HG03135 (cell line): Measurements from ENCODE around the gene ARSI.

Experiments used
- ATAC-seq: cut with Tn5 transposase; IDR thresholded peaks from one replicate; pipeline ENCODE4 v1.9.1; 2021; ENCODE audit warnings: mild to moderate bottlenecking, moderate library complexity; ENCODE audit not compliant: unreplicated experiment

The ARSI gene

DNA sequence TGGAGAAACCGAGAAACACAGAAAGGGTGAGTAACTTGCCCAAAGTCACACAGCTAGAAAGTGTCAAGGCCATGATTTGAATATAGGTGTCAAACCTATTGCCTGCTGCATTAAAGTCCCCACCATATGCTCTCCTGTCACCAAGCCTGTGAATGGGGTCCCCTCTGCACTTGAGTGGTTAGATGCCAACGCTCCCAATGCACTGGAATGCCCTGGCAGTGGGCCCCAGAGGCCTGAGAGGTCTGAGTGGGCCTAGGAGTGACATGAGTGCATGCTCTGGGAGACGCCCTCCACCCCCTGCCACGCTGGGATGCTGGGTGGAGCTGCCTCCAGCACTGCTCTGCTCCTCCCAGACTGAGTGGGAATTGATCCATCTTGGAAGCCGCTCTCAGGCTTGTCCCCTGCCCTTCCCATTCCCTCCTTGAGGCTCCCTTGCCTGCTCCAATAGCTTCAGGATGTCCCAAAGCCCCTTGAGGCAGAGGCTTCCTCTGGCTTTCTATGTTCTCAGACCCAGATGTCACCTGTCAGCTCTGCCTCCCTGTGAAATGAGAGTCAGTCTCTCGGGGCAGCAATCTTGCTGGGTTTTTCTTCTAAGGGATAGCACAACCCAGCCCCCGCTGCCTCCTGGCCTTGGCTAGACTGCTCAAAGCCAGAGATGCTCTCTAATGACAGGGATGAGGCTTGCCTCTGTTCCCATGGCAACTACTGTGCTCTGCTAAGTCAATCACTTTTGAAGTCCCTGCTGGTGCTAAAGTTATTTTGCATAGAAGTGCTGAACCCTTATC is 6.6 kb upstream of the ARSI start:
- ATAC-seq: no peak

- no peak for ATAC-seq
Measured at GRCh38 chr5:150307617-150308426, 5.1 kb upstream of the ARSI start.

- no peak for ATAC-seq
Measured at GRCh38 chr5:150306775-150307174, 4.1 kb upstream of the ARSI start.

- no peak for ATAC-seq
Measured at GRCh38 chr5:150305557-150305956, 2.9 kb upstream of the ARSI start.

GRCh38 chr5:150305095-150305494 is 2.4 kb upstream of the ARSI start:
- no peak for ATAC-seq

- ATAC-seq: no peak
Measured at GRCh38 chr5:150304481-150305081, 1.9 kb upstream of the ARSI start.

DNA sequence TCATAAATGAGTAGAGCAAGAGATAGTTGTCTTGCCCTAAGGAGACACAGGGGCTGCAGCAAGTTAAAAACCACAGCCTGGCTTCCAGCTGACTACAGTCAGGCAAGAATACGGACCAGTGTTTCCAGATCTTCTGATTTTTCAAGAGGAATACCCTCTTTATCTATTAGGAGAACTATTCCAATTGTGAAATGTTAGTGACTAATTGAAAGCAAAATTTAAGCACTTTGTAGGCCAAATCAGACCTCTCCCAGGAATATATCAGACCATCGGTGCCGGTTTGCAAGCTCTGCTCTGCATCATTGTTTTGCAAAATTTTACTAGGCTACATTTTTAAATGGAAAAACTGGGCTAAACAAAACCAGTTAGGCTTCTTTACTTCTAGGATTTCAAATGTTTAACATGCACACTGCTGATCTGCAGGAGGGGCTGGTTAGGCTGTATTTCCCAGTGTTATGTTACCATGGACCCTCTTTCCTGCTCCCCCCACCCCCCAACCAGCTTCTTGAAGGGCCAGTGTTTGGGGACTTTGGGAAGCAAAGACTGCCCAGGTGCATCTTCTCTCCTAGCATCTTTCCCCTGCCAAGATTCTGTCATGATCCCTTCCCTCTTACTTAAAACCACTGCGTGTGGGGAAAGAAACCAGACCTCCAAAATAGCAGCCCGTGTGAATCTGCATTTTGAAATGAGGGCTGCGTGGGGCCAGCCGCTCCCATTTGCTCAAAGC is 1.1 kb upstream of the ARSI start:
- ATAC-seq: no peak

- ATAC-seq: no peak
Measured at GRCh38 chr5:150303070-150303615, 438 bp upstream of the ARSI start.

- ATAC-seq: no peak
Measured at GRCh38 chr5:150301901-150302300, 804 bp downstream of the ARSI start.

- no peak for ATAC-seq
Measured at GRCh38 chr5:150301170-150301505, 1.6 kb downstream of the ARSI start.

DNA sequence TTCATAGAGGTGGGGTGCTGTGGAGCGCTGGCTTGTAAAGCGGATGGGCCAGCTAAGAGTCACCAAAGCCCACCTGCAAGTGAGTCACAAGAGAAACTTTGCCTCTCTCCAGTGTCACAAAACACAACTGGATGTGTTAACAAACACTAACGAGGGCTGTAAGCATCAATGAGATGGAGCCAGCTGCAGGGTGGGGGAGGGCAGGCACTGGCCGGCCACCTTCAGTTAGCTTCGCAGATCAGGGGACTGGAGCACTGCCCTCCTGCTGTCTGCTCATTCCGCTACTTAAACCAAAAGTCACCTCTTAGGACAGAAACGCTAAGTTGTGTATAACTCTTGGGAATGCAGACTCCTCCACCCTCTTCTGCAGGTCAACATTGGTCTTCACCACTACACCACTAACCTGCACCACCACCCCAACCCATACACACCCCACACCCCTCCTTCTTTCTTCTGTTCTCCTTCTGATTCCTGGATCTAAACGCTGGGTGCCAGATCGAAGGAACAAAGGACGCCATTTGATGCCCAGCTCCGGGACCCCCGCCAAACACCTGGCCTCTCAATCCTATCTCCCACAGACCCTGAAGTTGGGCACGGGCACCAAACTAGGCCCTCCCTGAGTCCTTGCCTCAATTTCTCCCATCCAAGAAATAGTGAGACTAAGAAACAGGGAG is 2.1 kb downstream of the ARSI start:
- ATAC-seq: no peak

DNA sequence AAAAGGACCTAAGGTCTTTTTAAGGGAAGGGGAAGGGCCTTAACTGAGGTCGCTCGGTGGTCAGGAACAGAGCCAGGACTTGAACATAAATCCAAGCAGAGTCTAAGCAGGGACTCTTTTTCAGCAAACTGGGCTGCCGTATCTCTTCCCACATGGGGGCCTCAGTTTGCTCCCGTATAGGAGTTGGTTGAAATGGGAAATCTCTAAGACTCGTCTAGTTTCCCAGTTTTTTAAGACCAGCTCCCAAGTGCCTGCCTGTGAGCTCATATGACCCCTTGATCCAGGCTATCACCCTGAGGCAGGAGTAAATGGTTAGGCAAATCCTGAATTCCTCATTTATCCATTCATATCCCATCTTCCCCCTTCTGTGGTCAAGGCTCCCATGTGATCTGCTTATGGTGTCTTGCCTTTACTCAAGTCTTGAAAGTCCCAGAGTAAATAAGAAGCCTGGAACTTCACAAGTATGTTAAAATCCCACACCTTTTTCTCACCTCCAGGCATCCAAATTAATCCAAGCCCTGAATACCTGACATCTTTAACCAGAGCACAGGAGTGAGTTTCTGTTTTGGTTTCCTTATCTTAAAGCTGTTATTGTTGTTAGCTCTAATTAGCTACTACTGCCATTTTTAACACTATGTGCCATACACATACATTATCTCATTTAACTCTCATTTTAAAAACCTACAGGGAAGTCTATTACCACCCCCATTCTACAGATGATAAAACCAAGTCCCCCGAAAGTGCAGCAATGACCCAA is 3.0 kb downstream of the ARSI start:
- ATAC-seq: no peak

- ATAC-seq: no peak
Measured at GRCh38 chr5:150298701-150299451, 3.8 kb downstream of the ARSI start.

DNA sequence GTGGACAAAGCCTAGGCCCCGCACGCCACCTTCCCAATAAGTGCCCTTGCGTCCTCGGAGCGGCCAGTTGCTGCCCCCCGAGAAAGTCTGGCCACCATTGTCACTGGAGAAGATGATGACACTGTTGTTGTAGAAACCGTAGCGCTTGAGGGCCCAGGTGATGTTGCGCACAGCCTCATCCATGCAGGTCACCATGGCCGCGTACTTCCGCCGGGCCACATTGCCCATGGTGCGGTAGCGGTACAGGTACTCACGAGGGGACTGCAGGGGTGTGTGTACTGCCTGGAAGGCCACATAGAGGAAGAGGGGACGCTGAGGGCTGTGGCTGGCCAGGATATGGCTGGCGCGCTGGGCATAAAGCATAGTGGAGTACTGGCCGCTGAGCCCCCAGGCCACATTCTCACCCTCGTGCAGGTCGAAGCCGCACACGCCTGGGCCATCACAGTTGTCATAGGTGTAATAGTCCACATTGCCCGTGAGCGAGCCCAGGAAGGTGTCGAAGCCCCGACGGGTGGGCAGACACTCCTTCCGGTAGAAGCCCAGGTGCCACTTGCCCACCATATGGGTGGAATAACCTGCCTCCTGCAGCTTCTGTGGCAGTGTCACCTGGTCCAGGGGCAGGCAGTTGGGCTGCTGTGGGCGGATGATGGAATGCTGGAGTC is 4.6 kb downstream of the ARSI start:
- ATAC-seq: no peak

GRCh38 chr5:150297236-150297890 is 5.3 kb downstream of the ARSI start:
- ATAC-seq: no peak

GRCh38 chr5:150296496-150296895 is 6.2 kb downstream of the ARSI start:
- ATAC-seq: no peak

DNA sequence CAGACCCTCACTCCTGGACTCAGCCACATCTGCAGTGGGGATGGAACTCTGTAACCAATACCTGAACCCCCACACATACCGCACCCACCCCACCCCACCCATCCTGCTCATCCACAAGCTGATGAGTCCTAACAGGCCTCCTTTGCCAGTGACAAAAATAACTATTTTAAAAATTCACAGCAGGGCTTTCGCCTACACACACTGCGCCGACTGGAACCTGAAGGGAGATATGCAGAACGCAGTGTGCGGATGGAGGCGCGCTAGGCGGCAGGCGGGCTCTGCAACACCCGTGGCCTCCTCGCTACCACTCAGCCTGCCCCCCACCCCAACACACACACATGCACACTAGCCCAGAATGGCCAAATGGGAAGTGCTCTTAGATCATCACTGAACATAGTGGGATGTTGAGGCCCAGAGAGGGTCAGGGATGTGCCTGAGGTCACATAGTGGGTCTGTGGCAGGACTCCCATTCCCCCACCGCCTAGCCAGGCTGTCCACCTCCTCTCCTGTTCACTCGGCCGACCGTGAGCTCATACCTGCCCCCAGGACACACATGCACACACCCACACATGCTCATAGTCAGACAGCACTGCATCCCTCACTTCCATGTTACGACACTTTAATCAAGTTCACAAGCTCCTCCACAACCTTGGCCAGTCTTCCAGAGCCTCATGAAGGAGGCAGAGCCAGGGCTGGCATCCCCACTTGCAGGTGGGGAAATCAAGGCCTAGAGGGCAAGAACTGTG is 6.8 kb downstream of the ARSI start:
- ATAC-seq: no peak
